ENCODE measurements around the gene MAB21L4.

MAB21L4 gene

GRCh38 chr2:240876475-240877251 lies 19.3 kb downstream of the MAB21L4 start:
- DNase-seq (ENCODE audit: low spot score), result no peak

GRCh38 chr2:240876035-240876474 lies 19.9 kb downstream of the MAB21L4 start:
- DNase-seq (ENCODE audit: low spot score), result no peak

GRCh38 chr2:240875228-240876034 lies 20.5 kb downstream of the MAB21L4 start:
- no peak for DNase-seq (ENCODE audit: low spot score)

- DNase-seq (ENCODE audit: low spot score), result no peak
Observed at GRCh38 chr2:240874715-240875227, 21.2 kb downstream of the MAB21L4 start.

GRCh38 chr2:240873805-240874714 lies 21.9 kb downstream of the MAB21L4 start:
- no peak for DNase-seq (ENCODE audit: low spot score)

GRCh38 chr2:240873098-240873788 lies 22.7 kb downstream of the MAB21L4 start:
- no peak for DNase-seq (ENCODE audit: low spot score)

- no peak for DNase-seq (ENCODE audit: low spot score)
Observed at GRCh38 chr2:240872317-240873097, 23.4 kb downstream of the MAB21L4 start.

- no peak for DNase-seq (ENCODE audit: low spot score)
Observed at GRCh38 chr2:240871071-240871958, 24.6 kb downstream of the MAB21L4 start.

- DNase-seq (ENCODE audit: low spot score), result no peak
Observed at GRCh38 chr2:240869956-240870875, 25.7 kb downstream of the MAB21L4 start.

- no peak for DNase-seq (ENCODE audit: low spot score)
Observed at GRCh38 chr2:240869109-240869955, 26.6 kb downstream of the MAB21L4 start.

- no peak for DNase-seq (ENCODE audit: low spot score)
Observed at GRCh38 chr2:240868286-240869108, 27.5 kb downstream of the MAB21L4 start, which contains the start of gene AGXT. AGXT (plus strand) TSS chr2:240868824; CDS start chr2:240868866, 42 bp downstream.

GRCh38 chr2:240865391-240865790 lies 30.6 kb downstream of the MAB21L4 start:
- DNase-seq (ENCODE audit: low spot score), result no peak

GRCh38 chr2:240864475-240864874 lies 31.5 kb downstream of the MAB21L4 start:
- DNase-seq (ENCODE audit: low spot score), result no peak

- no peak for DNase-seq (ENCODE audit: low spot score)
Observed at GRCh38 chr2:240861547-240861946, 34.4 kb downstream of the MAB21L4 start.

GRCh38 chr2:240858871-240859270 lies 37.1 kb downstream of the MAB21L4 start:
- no peak for DNase-seq (ENCODE audit: low spot score)

- DNase-seq (ENCODE audit: low spot score), result no peak
Observed at GRCh38 chr2:240858321-240858720, 37.6 kb downstream of the MAB21L4 start.

Data from AG20443 (cell line).